Keratinocyte (primary cell): ENCODE measurements around the gene ANKRD13A. TPM values are rescaled to one million over a fixed set of nuclear protein-coding genes. Genes with fewer than 3 reads are reported as not detected.

Experiments used
- DNase-seq: peaks from one replicate; pipeline ENCODE4 v3.0.0-alpha.2; 2011; ENCODE audit warnings: low read depth, missing footprints, low spot score
- FAIRE-seq: peaks from 2 replicates; lab custom pipeline; 2011; peaks lifted over from hg19 to GRCh38; lab: Jason Lieb, UNC
- H2AFZ ChIP-seq: 2 replicates; pipeline ENCODE4 v1.6.0; 2012; ENCODE audit warnings: low read length, control low read depth, inconsistent platforms; ENCODE audit not compliant: control insufficient read depth
- H3K27ac ChIP-seq: 2 replicates; pipeline ENCODE4 v1.5.1; 2011; ENCODE audit warnings: low read length; ENCODE audit not compliant: control insufficient read depth, insufficient read depth
- H3K27me3 ChIP-seq: 3 replicates; pipeline ENCODE4 v1.6.0; 2011; ENCODE audit warnings: low read length; ENCODE audit not compliant: control insufficient read depth, insufficient read depth; ENCODE audit errors: extremely low read depth
- H3K36me3 ChIP-seq, 2 experiments: 2 replicates in 1 of 2; 3 replicates in 1 of 2; pipeline ENCODE4 v1.5.1; 2011; ENCODE audit warnings: low read length in 2 of 2, mild to moderate bottlenecking in 1 of 2; ENCODE audit not compliant: control insufficient read depth in 2 of 2, insufficient read depth in 2 of 2; ENCODE audit errors: extremely low read depth in 1 of 2
- H3K4me1 ChIP-seq: 3 replicates; pipeline ENCODE4 v1.5.1; 2011; ENCODE audit warnings: low read length; ENCODE audit not compliant: control insufficient read depth, insufficient read depth; ENCODE audit errors: extremely low read depth
- H3K4me2 ChIP-seq: 3 replicates; pipeline ENCODE4 v1.6.0; 2011; ENCODE audit warnings: low read depth, low read length; ENCODE audit not compliant: control insufficient read depth, insufficient read depth; ENCODE audit errors: extremely low read depth
- H3K4me3 ChIP-seq, 3 experiments: fragments of 200-600 bp in 1 of 3; sonication (generic) in 1 of 3; 2 replicates in 2 of 3; 3 replicates in 1 of 3; pipeline ENCODE4 v1.5.1; 2011 to 2016; ENCODE audit warnings: low read length in 3 of 3, mild to moderate bottlenecking in 3 of 3, control low read depth in 2 of 3, inconsistent platforms in 1 of 3, low read depth in 1 of 3, mixed read lengths in 1 of 3, mixed run types in 1 of 3, moderate library complexity in 1 of 3; ENCODE audit not compliant: control insufficient read depth in 2 of 3, insufficient read depth in 2 of 3; ENCODE audit errors: extremely low read depth in 1 of 3
- H3K79me2 ChIP-seq: 2 replicates; pipeline ENCODE4 v1.6.0; 2012; ENCODE audit warnings: low read length; ENCODE audit not compliant: control insufficient read depth, insufficient read depth
- H3K9ac ChIP-seq: 3 replicates; pipeline ENCODE4 v1.6.0; 2011; ENCODE audit warnings: low read length; ENCODE audit not compliant: control insufficient read depth, insufficient read depth; ENCODE audit errors: extremely low read depth
- H3K9me1 ChIP-seq: 3 replicates; pipeline ENCODE4 v1.6.0; 2011; ENCODE audit warnings: low read length; ENCODE audit not compliant: control insufficient read depth, insufficient read depth; ENCODE audit errors: extremely low read depth
- H3K9me3 ChIP-seq: 2 replicates; pipeline ENCODE4 v1.5.1; 2012; ENCODE audit warnings: low read depth, low read length; ENCODE audit not compliant: control insufficient read depth
- H4K20me1 ChIP-seq: 3 replicates; pipeline ENCODE4 v1.6.0; 2011; ENCODE audit warnings: low read length; ENCODE audit not compliant: control insufficient read depth, insufficient read depth; ENCODE audit errors: extremely low read depth
- CTCF ChIP-seq, 3 experiments: IDR thresholded peaks in 1 of 3; conservative IDR thresholded peaks in 1 of 3; optimal IDR thresholded peaks in 1 of 3; 2 replicates in 2 of 3; 3 replicates in 1 of 3; pipeline versions ENCODE3 to v1.5.1; 2011; ENCODE audit warnings: low read length in 3 of 3, mild to moderate bottlenecking in 3 of 3, moderate library complexity in 2 of 3, control low read depth in 1 of 3, inconsistent platforms in 1 of 3; ENCODE audit not compliant: insufficient read depth in 2 of 3; ENCODE audit errors: extremely low read depth in 1 of 3
- EZH2 ChIP-seq: IDR thresholded peaks from one replicate; pipeline ENCODE4 v1.6.1; 2012; ENCODE audit warnings: inconsistent platforms, mild to moderate bottlenecking, low read length, moderate library complexity
- dilution Hi-C: fragments of 300-500 bp; cut with MboI; formaldehyde crosslinking; loops from one replicate; pipeline ENCODE4 v1.7.0; 2020; ENCODE audit warnings: low sequenced_read_pairs; ENCODE audit not compliant: extremely low pct_ligation_motif_present
- polyA plus RNA-seq, 5 experiments: library from polyadenylated mRNA; depleted of rRNA in 3 of 5; stranded (reverse) in 3 of 5; stranded (forward) in 1 of 5; unstranded in 1 of 5; fragments of >200 nt; gene quantifications; 1 replicate in 1 of 5; 2 replicates in 3 of 5; 3 replicates in 1 of 5; pipeline versions ENCODE4 v1.2.1 to v1.2.3, GENCODE V29; 2011 to 2012; ENCODE audit warnings: missing spikeins in 2 of 5, low read depth in 1 of 5, low replicate concordance in 1 of 5

The ANKRD13A gene
- polyA plus RNA-seq, 1 donor (not counting 4 experiments of a cell fraction or from before 2014, with no cell fraction given): 73.1 TPM

GRCh38 chr12:110038741-110039084 is 39.5 kb downstream of the ANKRD13A start:
- H3K27ac ChIP-seq: peak overlapping the region; percentile 58

GRCh38 chr12:110039085-110039807 is 40.0 kb downstream of the ANKRD13A start:
- peaks cover 14% of the 10 kb centered on the region for H3K4me1 ChIP-seq
- H3K9me1 ChIP-seq: no peaks in the 10 kb centered on the region
- no peak for DNase-seq
- H3K27ac ChIP-seq: peak overlapping the region; percentile 58
- H3K9ac ChIP-seq: peak overlapping the region; percentile 26
- H2AFZ ChIP-seq: no peak overlapping the region
- no peaks in the 10 kb centered on the region for H3K9me3 ChIP-seq
- H3K27me3 ChIP-seq: no peaks in the 10 kb centered on the region
- peaks cover 25 to 30% of the 10 kb centered on the region in 2 experiments for H3K36me3 ChIP-seq
- TF ChIP-seq CTCF (optimal IDR thresholded peaks at IDR 0.05 in 1 of 3, IDR thresholded peaks at IDR 0.05 in 1 of 3, conservative IDR thresholded peaks at IDR 0.05 in 1 of 3; ENCODE audit: extremely low read depth in 1 of 3, insufficient read depth in 2 of 3, low read length in 3 of 3) (no peak), EZH2 (no peak)
- H4K20me1 ChIP-seq: peaks cover 2% of the 10 kb centered on the region
- FAIRE-seq: peak; percentile 86
- peaks cover 14% of the 10 kb centered on the region for H3K79me2 ChIP-seq
- no peak overlapping the region for H3K4me3 ChIP-seq
- peak overlapping the region; percentile 43 for H3K4me2 ChIP-seq
- dilution Hi-C loops: no loop called here

More at GRCh38 chr12:110038741-110039084, 39.5 kb downstream of the ANKRD13A start:
- peaks cover 2% of the 10 kb centered on the region for H4K20me1 ChIP-seq
- H3K9me1 ChIP-seq: no peaks in the 10 kb centered on the region
- H3K27me3 ChIP-seq: no peaks in the 10 kb centered on the region
- peaks cover 14% of the 10 kb centered on the region for H3K4me1 ChIP-seq
- peak overlapping the region; percentile 43 for H3K4me2 ChIP-seq
- H3K79me2 ChIP-seq: peaks cover 14% of the 10 kb centered on the region
- no peak overlapping the region for H2AFZ ChIP-seq
- TF ChIP-seq EZH2 (no peak), CTCF (optimal IDR thresholded peaks at IDR 0.05 in 1 of 3, IDR thresholded peaks at IDR 0.05 in 1 of 3, conservative IDR thresholded peaks at IDR 0.05 in 1 of 3; ENCODE audit: extremely low read depth in 1 of 3, insufficient read depth in 2 of 3, low read length in 3 of 3) (no peak)
- no peak for FAIRE-seq
- dilution Hi-C loops: no loop called here
- H3K36me3 ChIP-seq: peaks cover 30 to 34% of the 10 kb centered on the region in 2 experiments
- no peak overlapping the region for H3K4me3 ChIP-seq
- no peaks in the 10 kb centered on the region for H3K9me3 ChIP-seq
- no peak overlapping the region for H3K9ac ChIP-seq
- no peak for DNase-seq
